ENCODE results near the gene TRABD2A. TPM values are rescaled to one million over a fixed set of nuclear protein-coding genes. Genes with fewer than 3 reads are reported as not detected.
"Not testable (repeated sequence)": the region's sequence is repeated elsewhere in the genome, so short reads cannot be mapped to it uniquely, and the experiment has no call there.

The TRABD2A gene
- total and polyA plus RNA-seq, 4 donors = 0.65 to 2.9 (median 1.2) TPM

- DNase-seq (ENCODE audit: low read depth in 4 of 6, low spot score in 6 of 6) = no peak
- H3K27ac ChIP-seq (ENCODE audit: low read depth, low read length) = no peak overlapping the region
- peaks cover 25% of the 10 kb centered on the region for H3K4me1 ChIP-seq (ENCODE audit: control insufficient read depth, insufficient read depth, low read length)
- no peak overlapping the region for H3K4me3 ChIP-seq (ENCODE audit: low read depth, low read length)
- H3K27me3 ChIP-seq (ENCODE audit: control insufficient read depth, insufficient read depth, low read length) = peaks cover 46% of the 10 kb centered on the region
- WGBS (ENCODE audit: insufficient coverage) = no CpG with 5 or more reads among the region's 3 CpGs
- H3K9me3 ChIP-seq (ENCODE audit: control insufficient read depth, insufficient read depth, low read length) = no peaks in the 10 kb centered on the region
- no peaks in the 10 kb centered on the region for H3K36me3 ChIP-seq (ENCODE audit: control insufficient read depth, insufficient read depth, low read length)
These were observed 1.5 kb upstream of the TRABD2A start for GRCh38 chr2:84882414-84882738.

DNA sequence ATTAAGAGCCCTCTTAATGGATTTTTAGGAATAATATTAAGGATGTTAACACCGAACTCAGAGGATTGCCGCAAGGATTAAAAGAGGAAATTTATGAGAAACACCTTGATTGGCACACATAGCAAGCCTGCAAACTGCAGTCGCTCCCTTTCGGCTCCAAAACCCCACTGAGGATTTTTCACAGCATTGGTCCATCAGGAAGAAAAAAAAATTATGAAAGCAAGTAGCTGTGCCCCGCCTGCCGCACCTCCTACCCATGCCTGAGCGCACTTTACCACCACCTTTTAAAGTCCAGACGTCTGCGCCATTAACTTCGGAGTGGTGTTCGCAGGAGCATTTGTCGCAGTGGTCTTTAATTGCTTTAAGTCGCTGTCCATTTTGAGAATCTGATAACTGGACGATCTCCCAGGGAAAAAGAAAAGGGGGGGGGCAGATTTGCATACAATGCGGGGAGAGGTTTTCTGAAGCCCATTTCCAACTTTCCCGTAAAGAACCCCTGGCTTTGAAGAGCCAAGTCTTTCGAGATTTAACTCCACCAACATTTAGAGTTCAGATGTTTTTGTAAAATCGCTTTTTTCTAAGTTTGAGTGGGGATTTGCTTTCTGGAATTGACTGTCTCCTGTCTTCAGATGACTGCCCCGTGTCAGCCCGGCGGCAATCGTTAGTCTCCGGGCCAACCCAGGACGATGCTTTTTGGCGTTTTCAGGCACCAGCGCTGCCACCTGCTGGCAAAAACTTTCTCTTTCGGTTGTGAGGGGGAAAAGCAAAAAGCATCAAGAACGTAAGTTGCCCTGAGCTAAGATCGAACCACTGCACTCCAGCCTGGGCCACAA is 913 bp upstream of the TRABD2A start:
- H3K9me3 ChIP-seq (ENCODE audit: control insufficient read depth, insufficient read depth, low read length) = no peaks in the 10 kb centered on the region
- peak overlapping the region; percentile 31 for H3K4me3 ChIP-seq (ENCODE audit: low read depth, low read length)
- DNase-seq (ENCODE audit: low read depth in 4 of 6, low spot score in 6 of 6) = peak; percentile 58 to 93 (median 74)
- no peak overlapping the region for H3K27ac ChIP-seq (ENCODE audit: low read depth, low read length)
- peaks cover 46% of the 10 kb centered on the region for H3K27me3 ChIP-seq (ENCODE audit: control insufficient read depth, insufficient read depth, low read length)
- WGBS (ENCODE audit: insufficient coverage) = 2% methylated on average over 18 of the region's 29 CpGs
- no peaks in the 10 kb centered on the region for H3K36me3 ChIP-seq (ENCODE audit: control insufficient read depth, insufficient read depth, low read length)
- H3K4me1 ChIP-seq (ENCODE audit: control insufficient read depth, insufficient read depth, low read length) = peaks cover 25% of the 10 kb centered on the region

- H3K4me1 ChIP-seq (ENCODE audit: control insufficient read depth, insufficient read depth, low read length) = peaks cover 25% of the 10 kb centered on the region
- WGBS (ENCODE audit: insufficient coverage) = 0% methylated on average over 6 of the region's 8 CpGs
- DNase-seq (ENCODE audit: low read depth in 4 of 6, low spot score in 6 of 6) = no peak
- H3K27me3 ChIP-seq (ENCODE audit: control insufficient read depth, insufficient read depth, low read length) = peaks cover 48% of the 10 kb centered on the region
- H3K4me3 ChIP-seq (ENCODE audit: low read depth, low read length) = peak overlapping the region; percentile 38
- no peaks in the 10 kb centered on the region for H3K36me3 ChIP-seq (ENCODE audit: control insufficient read depth, insufficient read depth, low read length)
- H3K9me3 ChIP-seq (ENCODE audit: control insufficient read depth, insufficient read depth, low read length) = no peaks in the 10 kb centered on the region
- H3K27ac ChIP-seq (ENCODE audit: low read depth, low read length) = no peak overlapping the region
These were observed 564 bp downstream of the TRABD2A start for GRCh38 chr2:84880395-84880644.

DNA sequence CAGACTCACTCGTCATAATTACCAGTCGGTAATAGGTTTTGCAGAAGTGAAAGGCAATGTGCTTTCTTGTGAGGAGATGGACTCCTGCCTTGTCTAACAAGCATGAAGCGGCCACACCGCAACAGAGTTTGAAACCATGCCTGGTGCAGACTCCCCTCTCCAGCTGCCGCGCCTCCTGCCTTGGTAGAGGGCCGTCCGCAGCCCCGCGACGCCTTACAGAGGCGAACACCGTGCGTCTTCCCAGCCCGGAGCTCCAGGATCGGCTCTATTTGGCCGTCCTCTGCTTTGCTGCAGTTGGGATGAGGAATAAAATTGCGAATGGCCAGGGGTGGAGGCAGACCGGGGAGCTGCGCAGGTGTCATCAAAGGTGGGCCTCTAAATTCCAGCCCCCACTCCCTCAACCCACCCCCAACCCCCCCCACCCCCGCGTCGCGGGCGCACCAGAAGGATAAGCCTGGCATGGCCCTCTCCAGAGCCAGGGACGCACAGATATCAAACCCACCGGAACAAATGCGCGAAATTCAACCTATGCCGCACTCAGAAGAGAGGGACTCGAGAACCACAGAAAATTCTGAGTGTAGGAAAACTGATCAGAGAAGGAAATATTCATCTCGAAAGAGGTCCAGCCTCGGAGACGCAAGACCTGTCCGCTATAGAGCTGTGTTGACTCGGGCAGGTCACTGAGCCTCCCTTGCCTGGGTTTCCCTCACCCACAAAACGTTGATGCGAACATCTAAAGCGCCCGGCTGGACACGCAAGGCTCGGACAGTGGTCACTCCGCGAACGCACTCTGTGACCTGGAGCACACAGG is 1.1 kb downstream of the TRABD2A start:
- no peaks in the 10 kb centered on the region for H3K36me3 ChIP-seq (ENCODE audit: control insufficient read depth, insufficient read depth, low read length)
- H3K9me3 ChIP-seq (ENCODE audit: control insufficient read depth, insufficient read depth, low read length) = no peaks in the 10 kb centered on the region
- WGBS (ENCODE audit: insufficient coverage) = 2% methylated on average over 28 of the region's 45 CpGs
- peaks cover 48% of the 10 kb centered on the region for H3K27me3 ChIP-seq (ENCODE audit: control insufficient read depth, insufficient read depth, low read length)
- peaks cover 22% of the 10 kb centered on the region for H3K4me1 ChIP-seq (ENCODE audit: control insufficient read depth, insufficient read depth, low read length)
- peak overlapping the region; percentile 38 for H3K4me3 ChIP-seq (ENCODE audit: low read depth, low read length)
- no peak overlapping the region for H3K27ac ChIP-seq (ENCODE audit: low read depth, low read length)
- peak in 1 of 6 donors; percentile 20 for DNase-seq (ENCODE audit: low read depth in 4 of 6, low spot score in 6 of 6)

GRCh38 chr2:84878896-84879583 is 1.8 kb downstream of the TRABD2A start:
- no peak for DNase-seq (ENCODE audit: low read depth in 4 of 6, low spot score in 6 of 6)
- no peaks in the 10 kb centered on the region for H3K9me3 ChIP-seq (ENCODE audit: control insufficient read depth, insufficient read depth, low read length)
- peaks cover 48% of the 10 kb centered on the region for H3K27me3 ChIP-seq (ENCODE audit: control insufficient read depth, insufficient read depth, low read length)
- H3K36me3 ChIP-seq (ENCODE audit: control insufficient read depth, insufficient read depth, low read length) = no peaks in the 10 kb centered on the region
- 92% methylated on average over 3 of the region's 7 CpGs for WGBS (ENCODE audit: insufficient coverage)
- peaks cover 20% of the 10 kb centered on the region for H3K4me1 ChIP-seq (ENCODE audit: control insufficient read depth, insufficient read depth, low read length)
- H3K4me3 ChIP-seq (ENCODE audit: low read depth, low read length) = no peak overlapping the region
- H3K27ac ChIP-seq (ENCODE audit: low read depth, low read length) = no peak overlapping the region

- Histone ChIP-seq H3K9me3 (ENCODE audit: control insufficient read depth, insufficient read depth, low read length) (no peaks in the 10 kb centered on the region), H3K27ac (ENCODE audit: low read depth, low read length) (no peak overlapping the region), H3K4me1 (ENCODE audit: control insufficient read depth, insufficient read depth, low read length) (peaks cover 20% of the 10 kb centered on the region), H3K36me3 (ENCODE audit: control insufficient read depth, insufficient read depth, low read length) (no peaks in the 10 kb centered on the region), H3K27me3 (ENCODE audit: control insufficient read depth, insufficient read depth, low read length) (peaks cover 45% of the 10 kb centered on the region), H3K4me3 (ENCODE audit: low read depth, low read length) (no peak overlapping the region)
- 80% methylated on average over 1 of the region's 1 CpG for WGBS (ENCODE audit: insufficient coverage)
- DNase-seq (ENCODE audit: low read depth in 4 of 6, low spot score in 6 of 6) = no peak
These were observed 2.4 kb downstream of the TRABD2A start for GRCh38 chr2:84878459-84878858.

- H3K36me3 ChIP-seq (ENCODE audit: control insufficient read depth, insufficient read depth, low read length) = no peaks in the 10 kb centered on the region
- no peaks in the 10 kb centered on the region for H3K9me3 ChIP-seq (ENCODE audit: control insufficient read depth, insufficient read depth, low read length)
- no peak overlapping the region for H3K4me3 ChIP-seq (ENCODE audit: low read depth, low read length)
- peaks cover 31% of the 10 kb centered on the region for H3K27me3 ChIP-seq (ENCODE audit: control insufficient read depth, insufficient read depth, low read length)
- H3K27ac ChIP-seq (ENCODE audit: low read depth, low read length) = no peak overlapping the region
- DNase-seq (ENCODE audit: low read depth in 4 of 6, low spot score in 6 of 6) = no peak
- 100% methylated on average over 2 of the region's 3 CpGs for WGBS (ENCODE audit: insufficient coverage)
- peaks cover 14% of the 10 kb centered on the region for H3K4me1 ChIP-seq (ENCODE audit: control insufficient read depth, insufficient read depth, low read length)
These were observed 4.5 kb downstream of the TRABD2A start for GRCh38 chr2:84876369-84876768.

- H3K9me3 ChIP-seq (ENCODE audit: control insufficient read depth, insufficient read depth, low read length); H3K36me3 ChIP-seq (ENCODE audit: control insufficient read depth, insufficient read depth, low read length); H3K4me3 ChIP-seq (ENCODE audit: low read depth, low read length); H3K27ac ChIP-seq (ENCODE audit: low read depth, low read length); DNase-seq (ENCODE audit: low read depth in 4 of 6, low spot score in 6 of 6): not testable (repeated sequence)
- Histone ChIP-seq H3K27me3 (ENCODE audit: control insufficient read depth, insufficient read depth, low read length) (peaks cover 25% of the 10 kb centered on the region), H3K4me1 (ENCODE audit: control insufficient read depth, insufficient read depth, low read length) (peaks cover 12% of the 10 kb centered on the region)
- no CpG with 5 or more reads among the region's 1 CpG for WGBS (ENCODE audit: insufficient coverage)
These were observed 5.3 kb downstream of the TRABD2A start for GRCh38 chr2:84875619-84876018.

DNA sequence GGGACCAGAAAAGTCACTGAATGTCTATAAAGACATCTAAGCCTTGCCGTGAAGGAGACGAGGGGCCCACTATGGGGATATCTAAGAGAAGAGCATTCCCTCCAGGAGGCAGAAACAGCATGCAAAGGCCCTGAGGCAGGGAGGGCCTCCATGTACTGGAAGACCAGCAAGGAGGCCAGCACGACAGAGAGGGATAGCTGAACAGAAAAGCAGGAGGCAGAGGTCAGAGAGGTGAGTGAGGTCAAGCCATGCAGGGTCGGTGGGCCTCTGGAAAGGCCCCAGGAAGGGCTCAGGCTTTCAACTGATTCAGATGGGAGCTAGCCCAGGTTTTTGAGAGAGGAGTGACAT is 5.7 kb downstream of the TRABD2A start:
- no peak overlapping the region for H3K4me3 ChIP-seq (ENCODE audit: low read depth, low read length)
- DNase-seq (ENCODE audit: low read depth in 4 of 6, low spot score in 6 of 6) = no peak
- H3K4me1 ChIP-seq (ENCODE audit: control insufficient read depth, insufficient read depth, low read length) = peaks cover 7% of the 10 kb centered on the region
- H3K27ac ChIP-seq (ENCODE audit: low read depth, low read length) = no peak overlapping the region
- H3K36me3 ChIP-seq (ENCODE audit: control insufficient read depth, insufficient read depth, low read length) = no peaks in the 10 kb centered on the region
- H3K27me3 ChIP-seq (ENCODE audit: control insufficient read depth, insufficient read depth, low read length) = peaks cover 20% of the 10 kb centered on the region
- WGBS (ENCODE audit: insufficient coverage) = 61% methylated on average over 4 of the region's 4 CpGs
- no peaks in the 10 kb centered on the region for H3K9me3 ChIP-seq (ENCODE audit: control insufficient read depth, insufficient read depth, low read length)

All from spinal cord (tissue), 10 donors.